OCI-LY7 (cell line): ENCODE measurements around the gene LRRFIP2. TPM values are rescaled to one million over a fixed set of nuclear protein-coding genes. Genes with fewer than 3 reads are reported as not detected.
"Not testable (repeated sequence)": the region's sequence is repeated elsewhere in the genome, so short reads cannot be mapped to it uniquely, and the experiment has no call there.

Experiments
- BruUV-seq: library from RNA; stranded (reverse); fragments of 400-500 nt; replicated peaks from 2 replicates; lab custom pipeline; 2021; lab: Mats Ljungman, UMichigan
- CTCF ChIA-PET: fragments of 300-600 bp; sonication (Branson Sonifier 250); formaldehyde crosslinking; loops from one replicate; lab custom pipeline; 2022; ENCODE audit warnings: antibody characterized with exemption; ENCODE audit not compliant: unreplicated experiment; lab: Charles Lee
- POLR2A ChIA-PET: fragments of 300-600 bp; sonication (Branson Sonifier 250); formaldehyde crosslinking; loops from one replicate; lab custom pipeline; 2022; ENCODE audit warnings: antibody characterized with exemption; lab: Charles Lee
- DNase-seq: peaks from one replicate; pipeline ENCODE4 v3.0.0-alpha.2; 2015; ENCODE audit warnings: low spot score
- H2AFZ ChIP-seq: fragments of 200-600 bp; sonication (generic), shearing (Covaris generic); 2 replicates; pipeline ENCODE4 v1.6.1; 2014; ENCODE audit warnings: mild to moderate bottlenecking, antibody characterized with exemption, low read length, moderate library complexity
- H3K27ac ChIP-seq: fragments of 200-600 bp; sonication (generic); 2 replicates; pipeline ENCODE4 v1.5.1; 2014; ENCODE audit warnings: mixed run types, low read depth, mild to moderate bottlenecking, moderate library complexity, low read length, inconsistent platforms; ENCODE audit not compliant: poor library complexity, severe bottlenecking
- H3K36me3 ChIP-seq: fragments of 200-600 bp; sonication (generic); 2 replicates; pipeline ENCODE4 v1.6.1; 2014; ENCODE audit warnings: mild to moderate bottlenecking, antibody characterized with exemption, low read length, moderate library complexity, mixed read lengths; ENCODE audit not compliant: insufficient read depth
- H3K4me1 ChIP-seq: fragments of 200-600 bp; sonication (generic); 2 replicates; pipeline ENCODE4 v1.5.1; 2014; ENCODE audit warnings: mild to moderate bottlenecking, low read length; ENCODE audit not compliant: insufficient read depth, poor library complexity, severe bottlenecking
- H3K4me2 ChIP-seq: fragments of 200-600 bp; sonication (generic); 2 replicates; pipeline ENCODE4 v1.6.1; 2014; ENCODE audit warnings: mild to moderate bottlenecking, low read length
- H3K4me3 ChIP-seq: fragments of 200-600 bp; sonication (generic); 2 replicates; pipeline ENCODE4 v1.5.1; 2014; ENCODE audit warnings: mild to moderate bottlenecking, low read depth, low read length; ENCODE audit not compliant: poor library complexity, severe bottlenecking
- H3K79me2 ChIP-seq: fragments of 200-600 bp; sonication (generic); 2 replicates; pipeline ENCODE4 v1.6.1; 2016; ENCODE audit warnings: low read depth, mild to moderate bottlenecking, low read length, moderate library complexity, mixed read lengths; ENCODE audit not compliant: insufficient read depth
- H3K9me2 ChIP-seq: fragments of 200-600 bp; sonication (generic); 2 replicates; pipeline ENCODE4 v1.6.1; 2016; ENCODE audit warnings: mild to moderate bottlenecking, low read length, mixed read lengths; ENCODE audit not compliant: insufficient read depth
- H3K9me3 ChIP-seq: fragments of 200-600 bp; sonication (generic); 2 replicates; pipeline ENCODE4 v1.6.1; 2014; ENCODE audit warnings: mild to moderate bottlenecking, mixed run types, low read length, mixed read lengths
- H4K20me1 ChIP-seq: fragments of 200-600 bp; sonication (generic); 2 replicates; pipeline ENCODE4 v1.6.1; 2014; ENCODE audit warnings: mild to moderate bottlenecking, antibody characterized with exemption, low read length, moderate library complexity, mixed read lengths; ENCODE audit not compliant: insufficient read depth
- EZH2phosphoT487 ChIP-seq: fragments of 200-600 bp; sonication (generic); IDR thresholded peaks from 2 replicates; pipeline ENCODE4 v1.6.1; 2018; ENCODE audit warnings: low read depth, borderline replicate concordance, mild to moderate bottlenecking, mixed run types, antibody characterized with exemption, low read length, moderate library complexity, mixed read lengths
- intact Hi-C: fragments of 100-400 bp; cut with micrococcal nuclease; formaldehyde crosslinking; loops from one replicate; pipeline ENCODE4 v1.10.0; 2022; ENCODE audit not compliant: unreplicated experiment
- total RNA-seq, 2 experiments: library from RNA; depleted of rRNA in 1 of 2; stranded (reverse); fragments of >200 nt in 1 of 2; shearing (Covaris generic) in 1 of 2; gene quantifications; 2 replicates each; pipeline ENCODE4 v1.2.3, GENCODE V29; 2014 to 2022
- TF ChIP-seq, protein P1 (sequence below): fragments of 200-600 bp; sonication (generic); conservative IDR thresholded peaks from 2 replicates; pipeline ENCODE4 v1.5.1; 2014; ENCODE audit warnings: mild to moderate bottlenecking, antibody characterized with exemption, low read length, moderate library complexity, mixed read lengths

Gene LRRFIP2
- total RNA-seq, 2 experiments from 2014 or later = 23.7 to 37.3 TPM

DNA sequence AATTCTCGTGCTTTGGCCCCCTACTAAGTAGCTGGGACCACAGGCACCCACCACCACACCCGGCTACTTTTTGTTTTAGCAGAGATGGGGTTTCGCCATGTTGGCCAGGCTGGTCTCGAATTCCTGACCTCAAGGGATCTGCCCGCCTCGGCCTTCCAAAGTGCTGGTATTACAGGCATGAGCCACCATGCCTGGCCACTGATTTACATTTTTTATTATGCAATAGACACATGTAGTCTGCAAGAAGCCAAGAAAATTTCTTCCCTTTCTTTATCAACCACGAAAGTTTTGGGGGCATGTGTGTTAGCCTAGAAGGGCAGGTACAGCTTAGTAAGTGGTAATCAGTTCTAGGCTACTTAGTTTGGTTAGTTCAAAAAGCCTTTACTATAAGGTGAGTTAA is 51.1 kb downstream of the LRRFIP2 start:
- Histone ChIP-seq H3K36me3 (no peaks in the 10 kb centered on the region), H3K4me1 (no peaks in the 10 kb centered on the region), H3K9me2 (no peaks in the 10 kb centered on the region), H4K20me1 (no peaks in the 10 kb centered on the region), H2AFZ (no peak overlapping the region), H3K4me2 (no peak overlapping the region), H3K4me3 (no peak overlapping the region), H3K9me3 (no peaks in the 10 kb centered on the region), H3K79me2 (no peaks in the 10 kb centered on the region), H3K27ac (no peak overlapping the region)
- ChIA-PET CTCF (no interaction called here), POLR2A (no interaction called here)
- intact Hi-C loops = no loop called here
- TF ChIP-seq EZH2phosphoT487 = no peak
- TF ChIP-seq, protein P1, sequence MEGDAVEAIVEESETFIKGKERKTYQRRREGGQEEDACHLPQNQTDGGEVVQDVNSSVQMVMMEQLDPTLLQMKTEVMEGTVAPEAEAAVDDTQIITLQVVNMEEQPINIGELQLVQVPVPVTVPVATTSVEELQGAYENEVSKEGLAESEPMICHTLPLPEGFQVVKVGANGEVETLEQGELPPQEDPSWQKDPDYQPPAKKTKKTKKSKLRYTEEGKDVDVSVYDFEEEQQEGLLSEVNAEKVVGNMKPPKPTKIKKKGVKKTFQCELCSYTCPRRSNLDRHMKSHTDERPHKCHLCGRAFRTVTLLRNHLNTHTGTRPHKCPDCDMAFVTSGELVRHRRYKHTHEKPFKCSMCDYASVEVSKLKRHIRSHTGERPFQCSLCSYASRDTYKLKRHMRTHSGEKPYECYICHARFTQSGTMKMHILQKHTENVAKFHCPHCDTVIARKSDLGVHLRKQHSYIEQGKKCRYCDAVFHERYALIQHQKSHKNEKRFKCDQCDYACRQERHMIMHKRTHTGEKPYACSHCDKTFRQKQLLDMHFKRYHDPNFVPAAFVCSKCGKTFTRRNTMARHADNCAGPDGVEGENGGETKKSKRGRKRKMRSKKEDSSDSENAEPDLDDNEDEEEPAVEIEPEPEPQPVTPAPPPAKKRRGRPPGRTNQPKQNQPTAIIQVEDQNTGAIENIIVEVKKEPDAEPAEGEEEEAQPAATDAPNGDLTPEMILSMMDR = no peak
- BruUV-seq = no TSS peak
- no peak for DNase-seq

DNA sequence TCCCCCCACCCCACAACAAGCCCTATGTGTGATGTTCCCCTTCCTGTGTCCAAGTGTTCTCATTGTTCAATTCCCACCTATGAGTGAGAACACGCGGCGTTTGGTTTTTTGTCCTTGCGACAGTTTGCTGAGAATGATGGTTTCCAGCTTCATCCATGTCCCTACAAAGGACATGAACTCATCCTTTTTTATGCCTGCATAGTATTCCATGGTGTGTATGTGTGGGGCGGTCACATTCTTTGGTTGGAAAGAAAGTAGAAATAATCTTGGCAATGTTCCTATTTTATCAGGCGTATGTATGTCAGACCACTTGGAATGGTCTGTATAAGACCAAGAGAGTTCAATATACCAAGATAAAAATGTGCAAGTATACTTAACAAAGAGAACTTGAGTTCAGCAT is 52.3 kb downstream of the LRRFIP2 start:
- H3K27ac ChIP-seq, H2AFZ ChIP-seq, H3K9me3 ChIP-seq, CTCF ChIA-PET, H3K36me3 ChIP-seq, BruUV-seq, H3K9me2 ChIP-seq, intact Hi-C loops, H3K79me2 ChIP-seq, H3K4me1 ChIP-seq, H3K4me3 ChIP-seq, H4K20me1 ChIP-seq, H3K4me2 ChIP-seq, DNase-seq: not testable (repeated sequence)
- POLR2A ChIA-PET = interaction anchor here (0.6 kb wide), 1 partner anchor 271 kb away, joined by 3 read pairs; no protein-coding TSS in a partner anchor

DNA sequence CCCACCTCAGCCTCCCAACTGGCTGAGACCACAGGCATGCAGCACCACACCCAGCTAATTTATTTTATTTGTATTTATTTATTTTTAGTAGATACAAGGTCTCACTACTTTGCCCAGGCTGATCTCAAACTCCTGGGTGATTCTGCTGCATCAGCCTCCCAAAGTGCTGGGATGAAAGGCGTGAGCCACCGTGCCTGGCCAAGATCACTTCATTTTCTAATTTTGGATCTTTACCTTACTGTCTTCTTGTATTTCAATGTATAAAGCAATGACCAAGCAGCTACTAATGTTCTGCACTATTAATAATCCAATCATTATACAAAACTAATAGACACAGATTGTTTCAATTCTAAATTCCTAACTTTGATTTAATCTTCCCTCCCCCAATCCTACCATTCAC is 56.2 kb downstream of the LRRFIP2 start:
- Histone ChIP-seq H3K4me1 (no peaks in the 10 kb centered on the region), H3K9me2 (no peaks in the 10 kb centered on the region), H4K20me1 (no peaks in the 10 kb centered on the region), H3K4me2 (no peak overlapping the region), H2AFZ (no peak overlapping the region), H3K9me3 (no peaks in the 10 kb centered on the region), H3K27ac (no peak overlapping the region), H3K79me2 (no peaks in the 10 kb centered on the region), H3K36me3 (no peaks in the 10 kb centered on the region), H3K4me3 (no peak overlapping the region)
- BruUV-seq = no TSS peak
- no peak for TF ChIP-seq EZH2phosphoT487
- TF ChIP-seq, protein P1 = no peak
- DNase-seq = no peak
- ChIA-PET CTCF (no interaction called here), POLR2A (interaction anchor here (0.7 kb wide), 1 partner anchor 360 kb away, joined by 3 read pairs; no protein-coding TSS in a partner anchor)
- intact Hi-C loops = no loop called here
